Gastroesophageal sphincter (tissue), 4 donors: ENCODE data around the gene NUP93. TPM values are rescaled to one million over a fixed set of nuclear protein-coding genes. Genes with fewer than 3 reads are reported as not detected.

Experiments
- ATAC-seq: fragments of 150-250 bp; one replicate; pipeline ENCODE4 v1.9.1; 2016; ENCODE audit warnings: mild to moderate bottlenecking, moderate library complexity
- H3K27ac ChIP-seq, 4 donors: fragments of 200-600 bp; sonication (generic) in 3 of 4; 1 replicate in 3 of 4; 2 replicates in 1 of 4; pipeline ENCODE4 v1.5.1; 2016 to 2019
- H3K27me3 ChIP-seq: fragments of 200-600 bp; sonication (generic); one replicate; pipeline ENCODE4 v1.5.1; 2019
- H3K36me3 ChIP-seq, 2 donors: fragments of 200-600 bp; sonication (generic); one replicate each; pipeline ENCODE4 v1.5.1; 2019; ENCODE audit warnings: control low read depth in 1 of 2
- H3K4me1 ChIP-seq, 3 donors: fragments of 200-600 bp; sonication (generic); 1 replicate in 2 of 3; 2 replicates in 1 of 3; pipeline ENCODE4 v1.5.1; 2016 to 2019; ENCODE audit warnings: control low read depth in 2 of 3
- H3K4me3 ChIP-seq, 2 donors: fragments of 200-600 bp; sonication (generic); one replicate each; pipeline ENCODE4 v1.5.1; 2019; ENCODE audit warnings: mild to moderate bottlenecking in 1 of 2, moderate library complexity in 1 of 2
- H3K9me3 ChIP-seq, 3 donors: fragments of 200-600 bp; sonication (generic); one replicate each; pipeline ENCODE4 v1.5.1; 2017 to 2019; ENCODE audit warnings: control low read depth in 2 of 3
- CTCF ChIP-seq, 4 experiments: fragments of 200-600 bp in 2 of 4; fragments of 450-650 bp in 2 of 4; sonication (generic) in 1 of 4; IDR thresholded peaks; one replicate each; pipeline ENCODE4 v1.5.1; 2017 to 2019; ENCODE audit warnings: antibody characterized with exemption in 4 of 4, mild to moderate bottlenecking in 2 of 4, moderate library complexity in 2 of 4
- EP300 ChIP-seq: sonication (generic); formaldehyde crosslinking; IDR thresholded peaks from one replicate; pipeline ENCODE4 v1.6.1; 2017; ENCODE audit warnings: antibody characterized with exemption, mild to moderate bottlenecking
- POLR2A ChIP-seq, 2 donors: fragments of 450-650 bp; IDR thresholded peaks; one replicate each; pipeline ENCODE4 v1.6.1; 2017; ENCODE audit warnings: antibody characterized with exemption in 2 of 2, mild to moderate bottlenecking in 2 of 2, moderate library complexity in 1 of 2
- POLR2AphosphoS5 ChIP-seq: sonication (generic); formaldehyde crosslinking; IDR thresholded peaks from one replicate; pipeline ENCODE4 v1.6.1; 2017; ENCODE audit warnings: antibody characterized with exemption
- WGBS, 2 donors: methylation state at CpG; one replicate each; pipeline ENCODE4 v1.1.5; 2018; ENCODE audit warnings: low coverage in 1 of 2; 5-methylcytosine and 5-hydroxymethylcytosine counted together
- total RNA-seq, 4 donors: library from RNA; depleted of rRNA; stranded (reverse); fragments of >200 nt; gene quantifications; one replicate each; pipeline ENCODE4 v1.1.0, GENCODE V29; 2016

The NUP93 gene
- total RNA-seq, 4 donors from 2014 or later = 37.6 to 39.3 (median 38.9) TPM

DNA sequence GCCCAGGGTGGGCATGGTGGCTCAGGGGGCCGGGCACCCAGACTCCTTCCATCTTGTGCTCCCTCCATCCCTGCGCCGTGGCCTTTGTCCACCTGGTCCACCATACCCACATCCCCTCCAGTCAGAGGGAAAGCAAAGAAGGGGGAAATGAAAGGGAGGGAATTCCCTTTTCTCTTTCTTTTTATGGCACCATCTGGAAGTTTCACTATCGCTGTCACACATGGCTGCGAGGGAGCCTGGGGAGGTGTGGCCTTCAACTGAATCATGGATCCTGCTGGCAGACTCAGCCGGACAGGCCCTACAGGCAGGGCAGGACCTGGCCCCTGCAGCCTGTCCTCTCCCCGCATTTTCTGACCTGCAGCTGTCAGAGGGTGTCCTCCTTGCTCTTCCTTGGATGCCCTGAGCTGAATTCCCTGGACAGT lies 141.3 kb downstream of the NUP93 start:
- no peak for TF ChIP-seq POLR2A (IDR thresholded peaks at IDR 0.05)
- Histone ChIP-seq H3K36me3 (no peaks in the 10 kb centered on the region), H3K4me3 (no peak overlapping the region), H3K9me3 (no peaks in the 10 kb centered on the region), H3K4me1 (peaks cover 0 to 10% (median 5%) of the 10 kb centered on the region in 3 donors), H3K27me3 (no peaks in the 10 kb centered on the region), H3K27ac (no peak overlapping the region)
- WGBS, 2 donors = 59 to 80% methylated on average over 1 to 5 of the region's 7 CpGs
- ATAC-seq = no peak

GRCh38 chr16:56872863-56873391 lies 143.0 kb downstream of the NUP93 start:
- no peak for ATAC-seq
- Histone ChIP-seq H3K36me3 (no peaks in the 10 kb centered on the region), H3K4me3 (no peak overlapping the region), H3K27ac (no peak overlapping the region), H3K27me3 (no peaks in the 10 kb centered on the region), H3K4me1 (no peaks in the 10 kb centered on the region), H3K9me3 (no peaks in the 10 kb centered on the region)
- WGBS, 2 donors = 90 to 95% methylated on average over 6 to 7 of the region's 10 CpGs
- TF ChIP-seq POLR2A (IDR thresholded peaks at IDR 0.05) (no peak), EP300 (no peak), POLR2AphosphoS5 (no peak), CTCF (IDR thresholded peaks at IDR 0.05) (no peak)

DNA sequence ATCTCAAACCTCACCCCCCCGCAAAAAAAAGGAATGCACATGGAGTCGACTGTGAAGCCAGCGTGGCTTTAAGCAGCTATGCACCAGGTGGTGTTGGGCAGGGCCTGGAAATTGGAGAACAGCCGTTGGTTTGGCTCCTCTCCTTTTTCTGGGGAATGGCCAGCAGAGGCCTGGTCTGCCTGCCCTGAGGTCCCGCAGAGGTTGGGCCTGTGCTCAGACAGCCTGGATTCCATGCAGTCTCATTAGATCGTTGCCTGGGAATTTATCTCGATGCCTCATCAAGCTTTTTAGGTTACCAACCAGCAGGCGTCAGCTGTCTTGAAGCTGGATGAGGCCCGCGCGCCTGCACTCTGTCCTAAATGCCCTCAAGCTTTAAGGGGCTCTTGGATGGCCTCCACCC lies 144.9 kb downstream of the NUP93 start:
- Histone ChIP-seq H3K27me3 (no peaks in the 10 kb centered on the region), H3K36me3 (no peaks in the 10 kb centered on the region), H3K4me1 (no peaks in the 10 kb centered on the region), H3K4me3 (no peak overlapping the region), H3K9me3 (no peaks in the 10 kb centered on the region), H3K27ac (no peak overlapping the region)
- no peak for ATAC-seq
- TF ChIP-seq CTCF (IDR thresholded peaks at IDR 0.05) (no peak), POLR2A (IDR thresholded peaks at IDR 0.05) (no peak), POLR2AphosphoS5 (no peak), EP300 (no peak)
- WGBS, 2 donors = no CpG with 5 or more reads among the region's 11 CpGs

DNA sequence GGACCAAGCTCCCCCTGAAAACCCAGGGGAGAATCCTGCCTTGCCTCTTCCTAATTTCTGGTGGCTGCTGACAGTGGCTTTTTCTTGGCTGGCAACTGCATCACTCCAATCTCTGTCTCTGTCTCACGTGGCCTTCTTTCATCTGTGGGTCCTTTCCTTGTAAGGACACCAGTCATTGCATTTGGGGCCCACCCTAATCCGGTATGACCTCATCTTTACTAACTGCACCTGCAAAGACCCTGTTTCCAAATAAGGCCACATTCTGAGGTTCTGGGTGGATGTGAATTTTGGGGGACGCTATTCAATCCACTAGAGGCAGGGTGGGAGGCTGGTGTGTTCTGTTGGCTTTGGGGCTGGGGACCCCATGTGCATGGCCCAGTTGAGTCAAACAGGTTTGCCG lies 146.1 kb downstream of the NUP93 start:
- no peak overlapping the region for H3K27ac ChIP-seq
- H3K9me3 ChIP-seq = no peaks in the 10 kb centered on the region
- no peak overlapping the region for H3K4me3 ChIP-seq
- H3K36me3 ChIP-seq = no peaks in the 10 kb centered on the region
- ATAC-seq = no peak
- H3K4me1 ChIP-seq = no peaks in the 10 kb centered on the region
- 75 to 79% methylated on average over 2 of the region's 4 CpGs for WGBS, 2 donors
- H3K27me3 ChIP-seq = no peaks in the 10 kb centered on the region
- TF ChIP-seq POLR2A (IDR thresholded peaks at IDR 0.05) = no peak
- no peak for TF ChIP-seq EP300
- no peak for TF ChIP-seq POLR2AphosphoS5
- no peak for TF ChIP-seq CTCF (IDR thresholded peaks at IDR 0.05)

DNA sequence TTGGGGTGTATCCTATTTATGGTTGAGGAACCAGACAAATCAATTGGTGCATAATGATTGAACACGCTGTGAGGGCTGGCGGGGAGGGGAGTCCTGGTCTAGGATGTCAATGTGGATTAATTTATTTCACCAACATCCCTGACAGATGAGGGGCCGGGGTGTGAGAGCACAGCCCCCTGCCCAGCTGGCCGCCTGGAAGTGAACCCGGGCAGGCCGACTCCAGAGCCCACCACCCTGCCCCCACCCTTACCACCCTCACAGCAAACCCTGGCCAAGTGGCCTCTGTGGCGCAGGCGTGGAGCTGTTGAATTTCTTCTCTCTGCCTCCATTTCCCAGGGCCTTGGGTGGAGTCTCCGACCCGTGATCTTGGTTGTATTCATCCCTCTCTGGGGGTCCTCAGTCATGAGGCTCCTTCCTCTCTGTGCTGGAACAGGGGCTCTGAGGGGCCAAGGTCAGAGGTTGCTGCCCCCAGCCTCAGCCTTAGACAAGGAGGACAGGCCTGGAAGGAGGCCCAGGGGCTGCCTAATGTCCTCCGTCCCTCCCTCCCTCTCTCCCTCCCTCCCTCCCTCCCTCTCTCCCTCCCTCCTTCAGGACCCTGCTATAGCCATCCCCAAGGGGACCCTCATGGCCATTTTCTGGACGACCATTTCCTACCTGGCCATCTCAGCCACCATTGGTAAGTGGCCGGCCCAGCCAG lies 147.7 kb downstream of the NUP93 start:
- TF ChIP-seq EP300 = no peak
- TF ChIP-seq POLR2A (IDR thresholded peaks at IDR 0.05) = no peak
- no peak for TF ChIP-seq POLR2AphosphoS5
- no peak for TF ChIP-seq CTCF (IDR thresholded peaks at IDR 0.05)
- H3K27me3 ChIP-seq = no peaks in the 10 kb centered on the region
- ATAC-seq = no peak
- no peak overlapping the region for H3K4me3 ChIP-seq
- H3K36me3 ChIP-seq = no peaks in the 10 kb centered on the region
- H3K9me3 ChIP-seq = no peaks in the 10 kb centered on the region
- H3K27ac ChIP-seq = no peak overlapping the region
- no peaks in the 10 kb centered on the region for H3K4me1 ChIP-seq
- WGBS, 2 donors = 84 to 100% methylated on average over 2 to 5 of the region's 13 CpGs
